Measurements from ENCODE around the gene TPPP3.

The TPPP3 gene

GRCh38 chr16:67393111-67393787 is at the start of gene TPPP3:
TSS of gene TPPP3 (minus strand) at chr16:67393498. CDS start at chr16:67391111, 2,387 bp downstream.
- DNase-seq (ENCODE audit: low read depth): peak; percentile 71

GRCh38 chr16:67442581-67443255 is 49.4 kb upstream of the TPPP3 start:
- DNase-seq (ENCODE audit: low read depth): no peak

GRCh38 chr16:67441907-67442306 is 48.6 kb upstream of the TPPP3 start:
- no peak for DNase-seq (ENCODE audit: low read depth)

- no peak for DNase-seq (ENCODE audit: low read depth)
Measured at GRCh38 chr16:67441271-67441753, 48.0 kb upstream of the TPPP3 start.

- no peak for DNase-seq (ENCODE audit: low read depth)
Measured at GRCh38 chr16:67438824-67439393, 45.6 kb upstream of the TPPP3 start.

GRCh38 chr16:67438098-67438791 is 44.9 kb upstream of the TPPP3 start:
- no peak for DNase-seq (ENCODE audit: low read depth)

- DNase-seq (ENCODE audit: low read depth): no peak
Measured at GRCh38 chr16:67437513-67437912, 44.2 kb upstream of the TPPP3 start.

- DNase-seq (ENCODE audit: low read depth): no peak
Measured at GRCh38 chr16:67436640-67437193, 43.4 kb upstream of the TPPP3 start.

GRCh38 chr16:67435758-67436164 is 42.5 kb upstream of the TPPP3 start:
- DNase-seq (ENCODE audit: low read depth): no peak

GRCh38 chr16:67433131-67433719 is 39.9 kb upstream of the TPPP3 start:
- DNase-seq (ENCODE audit: low read depth): no peak

- no peak for DNase-seq (ENCODE audit: low read depth)
Measured at GRCh38 chr16:67432506-67432890, 39.2 kb upstream of the TPPP3 start.

GRCh38 chr16:67431775-67432505 is 38.6 kb upstream of the TPPP3 start:
- no peak for DNase-seq (ENCODE audit: low read depth)

GRCh38 chr16:67430977-67431774 is 37.9 kb upstream of the TPPP3 start, which contains the start of gene HSD11B2:
TSS of gene HSD11B2 (plus strand) at chr16:67431121. CDS start at chr16:67431249, 128 bp downstream.
- peak; percentile 49 for DNase-seq (ENCODE audit: low read depth)

GRCh38 chr16:67430504-67430976 is 37.2 kb upstream of the TPPP3 start:
- no peak for DNase-seq (ENCODE audit: low read depth)

GRCh38 chr16:67429799-67430503 is 36.7 kb upstream of the TPPP3 start:
- no peak for DNase-seq (ENCODE audit: low read depth)

GRCh38 chr16:67429053-67429798 is 35.9 kb upstream of the TPPP3 start:
- DNase-seq (ENCODE audit: low read depth): no peak

- DNase-seq (ENCODE audit: low read depth): no peak
Measured at GRCh38 chr16:67428146-67428731, 34.9 kb upstream of the TPPP3 start.

GRCh38 chr16:67426950-67427349 is 33.7 kb upstream of the TPPP3 start:
- no peak for DNase-seq (ENCODE audit: low read depth)
